NCI-H146 treated with DMSO at 0.1 percent for 48 hours (cell line): Measurements from ENCODE around the gene KRTAP12-2.
"Not testable (repeated sequence)": the region's sequence is repeated elsewhere in the genome, so short reads cannot be mapped to it uniquely, and the experiment has no call there.

Experiments used
- DNase-seq: peaks from one replicate; lab custom pipeline; 2025; ENCODE audit not compliant: unreplicated experiment; lab: John Stamatoyannopoulos, UW

The KRTAP12-2 gene

DNA sequence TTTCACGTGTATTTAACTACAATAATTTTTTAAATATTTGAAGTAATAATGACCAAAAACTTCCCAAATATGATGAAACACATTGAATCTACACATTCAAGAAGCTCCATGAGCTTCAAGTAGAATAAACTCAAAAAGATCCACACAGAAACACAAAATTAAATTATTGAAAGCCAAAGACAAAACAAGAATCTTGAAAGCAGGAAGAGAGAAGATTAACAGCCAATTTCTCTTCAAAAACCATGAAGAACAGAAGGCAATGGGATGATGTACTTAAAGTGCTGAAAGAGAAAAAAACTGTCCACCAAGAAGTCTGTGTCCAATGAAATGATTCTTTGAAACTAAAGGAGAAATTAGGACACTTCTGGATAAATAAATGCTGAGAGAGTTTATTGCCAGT, 34.7 kb downstream of the KRTAP12-2 start:
- no peak for DNase-seq

DNA sequence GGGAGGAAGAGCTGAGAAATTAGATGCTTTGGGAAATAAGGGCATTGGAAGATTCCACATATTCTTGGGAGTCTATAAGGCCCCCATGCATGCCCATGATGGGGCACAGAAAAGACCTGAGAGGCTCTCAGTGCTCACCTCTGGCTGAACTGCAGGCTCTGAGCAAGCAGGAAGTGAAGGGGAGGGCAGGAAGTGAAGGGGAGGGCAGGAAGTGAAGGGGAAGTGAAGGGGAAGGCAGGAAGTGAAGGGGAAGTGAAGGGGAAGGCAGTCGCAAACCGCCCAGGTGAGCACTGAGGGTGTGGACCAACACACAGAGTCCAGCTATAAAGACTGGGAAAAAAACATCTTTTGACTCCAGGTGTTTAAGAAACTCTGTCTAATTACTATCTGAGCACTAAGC, 36.3 kb downstream of the KRTAP12-2 start:
- DNase-seq = no peak

DNA sequence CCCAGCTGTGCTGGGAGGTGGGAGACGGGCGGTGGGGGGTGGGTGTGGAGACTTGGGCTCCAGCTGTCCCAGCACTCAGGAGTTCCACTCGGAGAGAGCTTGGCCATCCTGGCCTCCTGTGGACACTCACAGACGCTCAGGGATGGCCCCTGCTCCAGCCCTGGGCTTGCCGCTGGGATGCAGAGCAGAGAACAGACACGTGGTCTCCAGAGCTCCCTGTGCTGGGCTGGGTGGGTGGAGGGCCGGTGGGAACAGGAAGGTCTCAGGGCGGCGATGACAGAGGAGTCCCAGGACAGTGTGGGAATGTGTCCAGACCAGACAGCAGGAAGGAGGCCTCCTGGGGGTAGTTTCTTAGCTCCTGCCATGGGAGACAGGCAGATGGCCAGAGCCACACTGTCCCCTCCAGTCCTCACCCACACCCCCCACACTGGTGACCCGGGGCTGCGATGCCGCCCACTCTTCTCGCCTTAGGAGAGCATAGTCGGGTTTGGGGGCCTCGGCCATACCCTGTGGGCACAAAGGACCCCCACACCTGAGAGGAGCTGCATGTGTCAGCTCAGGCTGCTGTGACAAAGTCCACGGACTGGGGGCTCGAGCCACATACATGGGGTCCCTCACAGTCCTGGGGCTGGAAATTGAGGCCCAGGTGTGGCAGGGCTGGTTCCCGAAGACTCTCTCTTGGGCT, 37.9 kb downstream of the KRTAP12-2 start:
- no peak for DNase-seq

DNA sequence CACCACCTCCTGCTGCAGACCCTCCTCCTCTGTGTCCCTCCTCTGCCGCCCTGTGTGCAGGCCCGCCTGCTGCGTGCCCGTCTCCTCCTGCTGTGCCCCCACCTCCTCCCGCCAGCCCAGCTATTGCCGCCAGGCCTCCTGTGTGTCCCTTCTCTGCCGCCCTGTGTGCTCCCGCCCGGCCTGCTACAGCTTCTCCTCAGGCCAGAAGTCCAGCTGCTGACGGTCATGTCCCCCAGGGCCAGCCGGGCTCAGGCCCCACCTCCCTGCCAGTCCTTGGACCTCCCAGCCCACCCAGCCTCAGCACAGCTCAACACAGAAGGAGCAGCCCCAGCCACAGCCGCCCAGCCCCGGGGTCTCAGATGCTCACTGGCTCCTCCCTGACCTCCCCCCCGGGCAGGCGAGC, 38.9 kb downstream of the KRTAP12-2 start:
- DNase-seq = not testable (repeated sequence)

DNA sequence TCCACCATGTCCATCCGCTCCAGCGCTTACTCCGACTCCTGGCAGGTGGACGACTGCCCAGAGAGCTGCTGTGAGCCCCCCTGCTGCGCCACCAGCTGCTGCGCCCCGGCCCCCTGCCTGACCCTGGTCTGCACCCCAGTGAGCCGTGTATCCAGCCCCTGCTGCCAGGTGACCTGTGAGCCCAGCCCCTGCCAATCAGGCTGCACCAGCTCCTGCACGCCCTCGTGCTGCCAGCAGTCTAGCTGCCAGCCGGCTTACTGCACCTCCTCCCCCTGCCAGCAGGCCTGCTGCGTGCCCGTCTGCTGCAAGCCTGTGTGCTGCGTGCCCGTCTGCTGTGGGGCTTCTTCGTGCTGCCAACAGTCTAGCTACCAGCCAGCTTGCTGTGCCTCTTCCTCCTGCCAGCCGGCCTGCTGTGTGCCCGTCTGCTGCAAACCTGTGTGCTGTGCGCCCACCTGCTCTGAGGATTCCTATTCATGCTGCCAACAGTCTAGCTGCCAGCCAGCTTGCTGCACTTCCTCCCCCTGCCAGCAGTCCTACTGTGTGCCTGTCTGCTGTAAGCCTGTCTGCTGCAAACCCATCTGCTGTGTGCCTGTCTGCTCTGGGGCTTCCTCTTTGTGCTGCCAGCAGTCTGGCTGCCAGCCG, 39.4 kb downstream of the KRTAP12-2 start:
- DNase-seq = peak; percentile 54

DNA sequence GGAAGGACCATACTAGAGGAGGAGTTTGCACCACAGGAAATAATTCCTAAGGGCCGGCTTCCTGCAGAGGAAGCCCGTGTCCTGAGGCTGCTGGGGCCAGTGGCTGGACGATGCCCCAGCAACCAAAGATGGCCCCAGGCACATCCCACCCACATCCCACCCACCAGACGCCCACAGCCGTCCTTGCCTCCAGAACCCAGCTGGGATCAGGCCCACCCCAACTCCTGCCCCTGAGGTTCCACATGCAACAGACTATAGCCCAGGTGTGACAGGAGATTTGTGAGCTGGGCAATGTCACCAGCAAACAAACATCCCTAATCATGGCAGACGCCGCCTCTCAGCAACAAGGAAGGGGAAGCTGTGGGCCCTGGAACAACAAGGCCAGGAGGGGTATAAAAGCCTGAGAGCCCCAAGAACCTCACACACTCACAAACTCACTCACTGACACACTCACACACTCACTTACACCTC, 40.0 kb downstream of the KRTAP12-2 start, which contains the start of gene KRTAP10-9:
Gene KRTAP10-9, plus strand, starts transcription at position 421 of the 471 bp plus-strand sequence. CDS start 79 bp downstream, outside the sequence.
- DNase-seq = peak; percentile 54

DNA sequence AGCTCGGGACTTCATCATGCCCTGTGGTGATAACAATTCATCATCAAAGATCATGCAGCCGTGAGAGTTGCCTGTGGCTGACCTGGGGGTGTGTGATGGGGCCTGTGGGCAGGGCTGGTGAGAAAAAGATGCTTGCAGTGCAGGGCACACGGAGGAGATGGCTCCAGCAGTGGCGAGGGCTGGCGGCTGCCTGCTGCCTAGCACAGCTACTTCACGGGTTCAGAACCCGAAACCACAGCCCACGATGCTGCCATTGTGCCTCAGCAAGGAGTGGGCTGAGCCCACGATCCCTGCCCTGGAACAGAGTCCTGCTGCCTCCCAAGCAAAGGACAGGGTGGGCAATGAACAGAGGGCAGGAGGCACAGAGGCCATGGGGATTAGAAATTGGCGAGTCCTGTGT, 40.5 kb downstream of the KRTAP12-2 start:
- DNase-seq = no peak

DNA sequence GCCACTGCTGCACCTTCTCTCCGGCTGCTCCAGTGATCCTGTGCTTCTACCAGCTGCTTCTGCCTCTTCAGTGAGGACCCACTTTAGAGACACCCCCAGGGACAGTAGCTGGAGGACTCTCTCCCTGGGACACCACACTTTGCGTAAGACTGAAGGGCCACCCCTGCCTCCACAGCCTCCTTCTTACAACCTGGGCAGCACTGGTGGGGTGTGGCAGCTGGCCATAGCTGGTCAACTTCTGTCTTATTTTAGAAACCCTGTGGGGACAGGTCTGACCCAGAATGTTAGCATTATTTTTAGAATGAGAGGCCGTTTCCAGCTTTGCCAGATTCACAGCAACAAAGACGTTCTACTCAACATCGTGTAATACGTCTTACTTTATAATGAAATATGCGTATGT, 41.0 kb downstream of the KRTAP12-2 start:
- no peak for DNase-seq

DNA sequence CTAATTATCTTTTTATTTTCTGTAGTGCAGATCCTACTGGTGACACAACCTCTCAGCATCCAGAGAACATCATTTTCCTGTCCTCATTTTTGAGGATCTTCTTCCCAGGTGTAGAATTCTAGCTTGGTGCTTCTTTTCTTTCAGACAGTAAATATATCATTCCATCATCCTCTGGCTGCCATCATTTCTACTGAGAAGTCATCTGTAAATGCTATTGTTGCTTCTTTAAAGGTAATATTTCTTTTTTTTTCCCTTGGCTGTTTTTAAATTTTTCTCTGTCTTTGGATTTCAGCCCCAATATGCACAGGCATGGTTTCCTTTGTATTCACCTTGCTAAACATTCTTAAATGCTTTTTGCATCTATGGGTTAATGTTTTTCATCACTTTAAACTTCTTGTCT, 43.2 kb downstream of the KRTAP12-2 start:
- no peak for DNase-seq

DNA sequence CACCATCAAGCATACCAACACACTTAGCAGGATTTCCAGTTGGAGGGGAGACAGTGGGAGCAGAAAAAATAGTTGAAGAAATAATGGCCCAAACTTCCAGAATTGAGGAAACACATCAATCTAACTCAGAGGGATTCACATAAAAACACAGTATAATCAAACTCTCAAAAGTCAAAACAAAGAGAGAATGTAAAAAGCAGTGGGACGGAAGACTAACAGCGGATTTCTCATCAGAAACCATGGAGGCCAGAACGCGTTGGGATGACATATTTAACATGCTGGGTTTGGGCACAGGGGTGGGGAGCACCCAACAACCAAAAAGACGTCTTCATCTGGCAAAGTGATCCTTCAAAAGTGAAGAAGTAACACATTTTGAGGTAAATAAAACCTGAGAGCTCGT, 46.8 kb downstream of the KRTAP12-2 start:
- DNase-seq = no peak

DNA sequence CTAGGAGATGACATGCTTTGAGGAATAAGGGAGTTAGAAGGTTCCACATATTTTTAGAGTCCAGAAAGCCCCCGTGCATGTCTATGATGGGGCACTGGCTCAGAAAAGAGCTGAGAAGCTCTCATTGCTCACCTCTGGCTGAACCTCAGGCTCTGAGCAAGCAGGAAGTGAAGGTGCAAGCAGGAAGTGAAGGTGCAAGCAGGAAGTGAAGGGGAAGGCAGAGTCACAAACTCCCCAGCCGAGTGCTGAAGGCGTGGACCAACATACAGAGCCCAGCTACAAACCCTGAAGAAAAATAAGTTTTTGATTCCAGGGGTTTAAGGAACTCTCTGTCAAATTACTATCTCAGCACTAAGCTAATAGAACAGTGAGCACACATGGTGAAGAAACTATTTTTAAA, 47.8 kb downstream of the KRTAP12-2 start:
- DNase-seq = no peak

DNA sequence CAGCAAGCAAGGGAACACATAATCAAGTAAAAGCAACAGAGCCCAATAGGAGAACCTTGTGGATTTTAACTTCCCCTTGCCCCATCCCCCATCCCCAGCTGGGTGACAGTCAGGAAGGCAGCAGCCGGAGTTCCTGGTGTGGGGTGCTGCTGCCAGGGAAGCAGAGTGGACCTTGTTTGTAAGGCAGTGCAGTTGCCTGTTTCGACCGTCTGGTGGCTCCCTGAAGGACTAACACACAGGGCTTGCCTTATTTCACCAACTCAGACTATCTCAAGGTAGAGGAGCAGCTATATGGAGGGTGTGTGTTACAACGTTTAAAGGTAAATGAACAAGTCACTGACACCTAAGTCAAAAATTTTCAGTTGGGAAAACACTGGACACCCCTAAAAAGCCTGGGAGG, 48.2 kb downstream of the KRTAP12-2 start:
- no peak for DNase-seq

DNA sequence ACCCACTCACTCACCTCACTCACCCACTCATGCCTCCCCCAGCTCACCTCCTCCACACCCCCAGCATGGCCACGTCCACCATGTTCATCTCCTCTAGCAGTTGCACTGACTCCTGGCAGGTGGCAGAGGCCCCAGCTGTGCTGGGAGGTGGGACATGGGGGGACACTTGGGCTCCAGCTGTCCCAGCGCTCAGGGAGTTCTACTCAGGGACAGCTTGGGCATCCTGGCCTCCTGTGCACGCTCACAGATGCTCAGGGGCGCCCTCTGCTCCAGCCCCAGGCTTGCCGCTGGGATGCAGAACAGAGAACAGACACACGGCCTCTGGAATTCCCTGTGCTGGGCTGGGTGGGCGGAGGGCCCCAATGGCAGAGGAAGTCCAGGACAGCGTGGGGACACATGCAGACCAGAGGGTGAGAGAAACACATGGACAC, 49.6 kb downstream of the KRTAP12-2 start:
- DNase-seq = no peak

DNA sequence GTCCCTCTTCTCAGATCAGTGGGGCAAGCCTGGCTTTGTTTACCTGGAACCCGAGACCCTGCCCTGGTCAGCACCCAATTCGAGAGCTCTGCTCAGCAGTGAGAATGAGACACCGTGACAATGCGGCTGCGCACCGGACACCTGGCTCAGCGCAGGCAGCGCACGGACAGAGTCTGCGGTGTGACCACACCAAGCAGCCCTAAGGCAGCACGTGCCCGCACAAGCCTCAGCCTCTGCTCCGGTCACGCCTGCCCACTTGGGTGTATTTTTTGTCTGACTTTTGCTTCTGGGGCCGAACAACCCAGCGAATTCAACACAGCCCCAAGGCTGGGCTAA, 50.2 kb downstream of the KRTAP12-2 start:
- DNase-seq = peak; percentile 6
